Muscle of arm (tissue), 12 donors: ENCODE data around the gene SDK2. TPM values are rescaled to one million over a fixed set of nuclear protein-coding genes. Genes with fewer than 3 reads are reported as not detected.
"Not testable (repeated sequence)": the region's sequence is repeated elsewhere in the genome, so short reads cannot be mapped to it uniquely, and the experiment has no call there.

Experiments used
- DNase-seq: peaks from one replicate; pipeline ENCODE4 v3.0.0-alpha.2; 2013
- polyA plus RNA-seq, 12 donors: library from polyadenylated mRNA; unstranded; fragments of 120-200 nt; gene quantifications; one replicate each; pipeline ENCODE4 v1.2.1, GENCODE V29; 2013; ENCODE audit not compliant: insufficient read length in 12 of 12

The SDK2 gene
- polyA plus RNA-seq, 12 donors = 14.0 to 38.3 (median 28.7) TPM

GRCh38 chr17:73489991-73490390, 154.3 kb downstream of the SDK2 start:
- DNase-seq = no peak

- no peak for DNase-seq
Observed at GRCh38 chr17:73489333-73489732, 154.9 kb downstream of the SDK2 start.

- no peak for DNase-seq
Observed at GRCh38 chr17:73485130-73485529, 159.1 kb downstream of the SDK2 start.

- no peak for DNase-seq
Observed at GRCh38 chr17:73482894-73483293, 161.4 kb downstream of the SDK2 start.

- DNase-seq = no peak
Observed at GRCh38 chr17:73482251-73482716, 162.0 kb downstream of the SDK2 start.

GRCh38 chr17:73481676-73482075, 162.6 kb downstream of the SDK2 start:
- no peak for DNase-seq

- no peak for DNase-seq
Observed at GRCh38 chr17:73480740-73481139, 163.5 kb downstream of the SDK2 start.

- no peak for DNase-seq
Observed at GRCh38 chr17:73478768-73479424, 165.3 kb downstream of the SDK2 start.

- no peak for DNase-seq
Observed at GRCh38 chr17:73478334-73478733, 165.9 kb downstream of the SDK2 start.

- DNase-seq = peak; percentile 15
Observed at GRCh38 chr17:73476890-73477350, 167.3 kb downstream of the SDK2 start.

GRCh38 chr17:73474370-73474988, 169.8 kb downstream of the SDK2 start:
- DNase-seq = peak; percentile 31

GRCh38 chr17:73472715-73473114, 171.5 kb downstream of the SDK2 start:
- not testable (repeated sequence) for DNase-seq

GRCh38 chr17:73471924-73472323, 172.3 kb downstream of the SDK2 start:
- no peak for DNase-seq

- DNase-seq = no peak
Observed at GRCh38 chr17:73470316-73470826, 173.9 kb downstream of the SDK2 start.

GRCh38 chr17:73469311-73469710, 174.9 kb downstream of the SDK2 start:
- no peak for DNase-seq

GRCh38 chr17:73468221-73468620, 176.0 kb downstream of the SDK2 start:
- DNase-seq = no peak

GRCh38 chr17:73467651-73468050, 176.6 kb downstream of the SDK2 start:
- no peak for DNase-seq

GRCh38 chr17:73466704-73467433, 177.4 kb downstream of the SDK2 start:
- no peak for DNase-seq

- no peak for DNase-seq
Observed at GRCh38 chr17:73465953-73466230, 178.4 kb downstream of the SDK2 start.

GRCh38 chr17:73465130-73465952, 178.9 kb downstream of the SDK2 start:
- no peak for DNase-seq

GRCh38 chr17:73464447-73464846, 179.8 kb downstream of the SDK2 start:
- no peak for DNase-seq

GRCh38 chr17:73463821-73464220, 180.4 kb downstream of the SDK2 start:
- no peak for DNase-seq
